Stimulated activated effector memory CD8-positive, alpha-beta T cell treated with anti-CD3 and anti-CD28 coated beads, Interleukin-12 subunit alpha, Interleukin-12 subunit beta, amount 100 ng/mL, for 72 hours (primary cell): ENCODE measurements around the gene CENPE.

ENCODE experiments used
- ATAC-seq: fragments of 150-1000 bp; cut with Tn5 transposase; 2 replicates; pipeline ENCODE4 v1.10.0; 2021
- DNase-seq, 2 donors: peaks; one replicate each; pipeline ENCODE4 v3.0.0; 2021 to 2022; ENCODE audit warnings: low spot score in 2 of 2
- H3K27ac Mint-ChIP-seq: one replicate; pipeline ENCODE4 v1.8.0; 2022; ENCODE audit warnings: mild to moderate bottlenecking, mixed read lengths
- H3K36me3 Mint-ChIP-seq: one replicate; pipeline ENCODE4 v1.8.0; 2022; ENCODE audit warnings: mild to moderate bottlenecking, mixed read lengths
- H3K4me1 Mint-ChIP-seq: one replicate; pipeline ENCODE4 v1.8.0; 2022; ENCODE audit warnings: mixed read lengths
- H3K4me3 Mint-ChIP-seq: one replicate; pipeline ENCODE4 v1.8.0; 2022; ENCODE audit warnings: mild to moderate bottlenecking, mixed read lengths
- H3K9me3 Mint-ChIP-seq: one replicate; pipeline ENCODE4 v1.8.0; 2022; ENCODE audit warnings: mixed read lengths

The CENPE gene

GRCh38 chr4:103074744-103075434 is 123.3 kb downstream of the CENPE start:
- DNase-seq: no peak
- peak overlapping the region; percentile 96 for H3K27ac Mint-ChIP-seq
- peaks cover 32% of the 10 kb centered on the region for H3K36me3 Mint-ChIP-seq
- H3K9me3 Mint-ChIP-seq: no peaks in the 10 kb centered on the region
- H3K4me1 Mint-ChIP-seq: peaks cover 38% of the 10 kb centered on the region
- no peak for ATAC-seq
- peak overlapping the region; percentile 94 for H3K4me3 Mint-ChIP-seq

GRCh38 chr4:103073792-103074438 is 124.2 kb downstream of the CENPE start:
- no peak for ATAC-seq
- DNase-seq: no peak
- Mint-ChIP-seq H3K9me3 (no peaks in the 10 kb centered on the region), H3K4me1 (peaks cover 38% of the 10 kb centered on the region), H3K27ac (no peak overlapping the region), H3K4me3 (peak overlapping the region; percentile 94), H3K36me3 (peaks cover 32% of the 10 kb centered on the region)

- H3K27ac Mint-ChIP-seq: no peak overlapping the region
- peaks cover 24% of the 10 kb centered on the region for H3K4me1 Mint-ChIP-seq
- no peak overlapping the region for H3K4me3 Mint-ChIP-seq
- H3K36me3 Mint-ChIP-seq: peaks cover 70% of the 10 kb centered on the region
- DNase-seq (no peak), ATAC-seq (peak; percentile 91)
- H3K9me3 Mint-ChIP-seq: no peaks in the 10 kb centered on the region
These were observed 130.1 kb downstream of the CENPE start for GRCh38 chr4:103067841-103068547.

GRCh38 chr4:103060453-103061148 is 137.5 kb downstream of the CENPE start:
- H3K9me3 Mint-ChIP-seq: no peaks in the 10 kb centered on the region
- H3K36me3 Mint-ChIP-seq: peaks cover 63% of the 10 kb centered on the region
- DNase-seq (no peak), ATAC-seq (no peak)
- no peaks in the 10 kb centered on the region for H3K4me1 Mint-ChIP-seq
- no peak overlapping the region for H3K4me3 Mint-ChIP-seq
- no peak overlapping the region for H3K27ac Mint-ChIP-seq
